Hematopoietic multipotent progenitor cell treated with erythropoietin and hydrocortisone succinate and interleukin-3 and kit ligand, for 6 days (in vitro differentiated cells): Measurements from ENCODE around the gene PIRT.

Experiments used
- DNase-seq: peaks from one replicate; pipeline ENCODE4 v3.0.0-alpha.2; 2015

The PIRT gene

DNA sequence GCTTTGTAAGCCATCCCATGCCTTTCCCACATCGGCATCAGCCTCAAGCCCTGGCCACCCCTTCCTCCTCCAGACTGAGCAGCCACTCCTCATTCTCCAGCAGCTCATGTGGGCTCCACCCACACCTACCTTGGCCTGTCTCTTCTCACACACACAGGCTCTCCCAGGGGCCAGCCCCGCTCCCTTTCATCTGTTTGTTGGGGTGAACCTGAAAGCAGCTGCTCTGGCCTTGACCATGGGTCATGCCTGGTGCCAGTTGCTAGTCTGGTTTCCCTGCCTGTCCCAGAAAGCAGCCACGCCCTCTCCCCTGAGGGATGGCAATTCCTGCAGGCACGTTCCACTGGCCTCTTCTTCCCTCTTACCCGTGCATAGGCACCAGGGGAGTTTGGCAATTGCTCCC is 22.6 kb downstream of the PIRT start:
- DNase-seq = no peak

DNA sequence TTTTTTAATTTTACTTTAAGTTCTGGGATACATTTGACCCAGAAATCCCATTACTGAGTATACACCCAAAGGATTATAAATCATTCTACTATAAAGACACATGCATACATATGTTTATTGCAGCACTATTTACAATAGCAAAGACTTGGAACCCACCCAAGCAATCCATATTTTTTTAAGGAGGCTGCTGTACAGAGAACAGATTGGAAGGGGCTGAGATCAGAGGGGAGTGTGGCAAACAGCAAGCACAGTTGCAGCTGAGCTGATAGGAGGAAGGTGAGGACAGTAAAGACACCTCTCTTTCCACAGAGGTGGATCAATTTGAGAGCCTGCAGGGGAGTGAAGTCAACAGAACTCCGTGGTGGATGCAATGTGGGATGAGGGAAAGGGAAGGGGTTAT is 23.8 kb downstream of the PIRT start:
- no peak for DNase-seq

DNA sequence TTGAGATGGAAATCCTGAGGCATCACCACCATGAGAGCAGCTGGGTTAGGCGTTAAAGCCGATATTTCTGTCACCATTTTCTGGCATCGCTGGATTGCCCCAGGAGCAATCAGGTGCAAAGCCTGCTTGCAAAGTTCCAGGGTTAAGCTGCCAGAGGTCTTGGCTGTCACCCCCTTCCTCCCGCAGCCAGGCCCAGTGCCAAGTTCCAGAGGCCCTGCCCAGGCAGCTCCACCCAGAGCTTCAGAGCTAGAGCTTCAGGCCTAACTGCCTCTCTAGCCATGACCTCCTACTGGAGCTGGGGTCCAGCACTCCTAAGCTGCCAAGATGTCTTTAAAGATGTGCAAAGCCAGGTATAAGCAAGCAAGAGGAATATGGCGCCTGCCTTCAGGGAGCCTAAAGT is 25.2 kb downstream of the PIRT start:
- peak; percentile 59 for DNase-seq

DNA sequence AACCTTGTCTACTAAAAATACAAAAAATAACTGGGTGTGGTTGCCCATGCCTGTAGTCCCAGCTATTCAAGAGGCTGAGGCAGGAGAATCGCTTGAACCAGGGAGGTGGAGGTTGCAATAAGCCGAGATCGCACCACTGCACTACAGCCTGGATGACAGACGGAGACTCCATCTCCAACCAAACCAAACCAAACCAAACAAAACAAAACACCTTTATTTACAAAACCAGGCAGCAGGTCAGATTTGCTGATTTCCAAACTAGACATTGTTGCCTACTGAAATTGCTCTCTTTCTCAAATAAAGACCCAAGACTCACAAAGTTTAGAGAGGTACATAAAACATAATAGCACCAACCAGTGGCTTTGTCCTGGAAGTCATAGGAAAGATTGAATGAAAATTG is 28.3 kb downstream of the PIRT start:
- DNase-seq = no peak

DNA sequence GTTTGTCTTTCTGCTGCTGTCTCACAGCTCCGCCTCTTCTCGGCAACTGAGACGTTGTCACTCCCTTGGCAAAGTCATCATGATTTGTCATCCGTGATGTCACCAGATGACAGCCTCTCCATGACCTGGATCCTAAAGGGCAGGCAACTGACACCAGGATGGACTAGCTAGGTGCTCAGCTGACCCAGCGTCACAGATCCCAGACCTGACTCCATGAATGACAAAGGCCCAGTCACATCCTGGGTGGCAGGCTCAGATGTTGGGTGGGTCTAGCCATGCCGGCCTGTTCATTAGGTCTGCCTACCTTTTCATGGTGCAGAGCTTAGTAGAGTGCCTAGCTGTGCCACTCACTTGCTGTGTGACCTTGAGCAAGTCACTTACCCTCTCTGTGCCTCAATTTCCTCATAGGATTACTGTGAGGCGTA is 30.2 kb downstream of the PIRT start:
- DNase-seq = no peak

DNA sequence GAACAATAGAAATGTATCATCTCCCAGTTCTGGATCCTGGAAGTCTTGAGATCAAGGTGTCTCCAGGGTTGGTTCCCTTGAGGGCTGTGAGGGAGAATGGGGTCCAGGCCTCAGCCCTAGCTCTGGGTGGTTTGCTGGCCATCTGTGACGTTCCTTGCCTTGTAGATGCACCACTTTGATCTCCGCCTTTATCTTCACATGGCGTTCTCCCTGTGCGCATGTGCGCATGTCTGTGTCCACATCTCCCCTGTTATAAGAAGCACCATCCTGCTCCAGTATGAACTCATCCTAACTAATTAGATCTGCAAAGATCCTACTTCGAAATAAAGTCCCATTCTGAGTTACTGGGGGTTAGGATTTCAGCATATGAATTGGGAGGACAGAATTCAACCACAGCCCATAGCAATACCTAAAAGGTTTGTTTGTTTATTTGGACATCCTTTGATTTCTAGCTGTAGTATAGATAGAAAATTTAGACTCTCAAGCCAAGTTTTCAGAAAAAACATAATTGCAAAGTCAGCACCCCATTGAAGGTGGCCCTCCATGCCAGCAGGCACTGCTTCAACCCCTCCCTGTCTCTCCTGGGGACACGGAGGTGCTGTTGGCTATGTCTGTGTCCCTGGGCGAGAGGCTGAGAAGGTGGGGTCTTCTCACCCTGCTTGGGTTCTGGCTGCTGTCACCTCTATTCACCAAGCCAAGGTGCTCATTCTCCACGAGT is 31.2 kb downstream of the PIRT start:
- DNase-seq = no peak

DNA sequence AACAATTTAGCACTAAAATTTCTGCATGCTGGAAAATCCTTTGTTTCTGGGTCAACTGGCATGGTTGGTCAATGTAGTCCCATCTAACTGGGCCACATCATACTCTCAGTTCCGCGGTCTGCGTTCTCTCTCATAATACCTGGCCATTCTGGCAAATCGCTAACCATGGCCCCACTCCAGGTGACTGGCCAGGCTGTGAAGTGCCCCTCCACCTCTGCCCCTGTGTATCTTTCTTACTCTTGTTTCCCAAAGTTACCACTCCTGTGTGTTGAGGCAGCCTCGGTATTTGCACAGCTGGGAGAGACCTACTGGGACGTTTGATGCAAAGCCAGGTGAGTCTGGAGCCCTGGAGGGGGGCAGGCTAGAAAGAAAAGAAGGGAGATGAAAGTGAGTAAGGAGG is 32.0 kb downstream of the PIRT start:
- DNase-seq = no peak

DNA sequence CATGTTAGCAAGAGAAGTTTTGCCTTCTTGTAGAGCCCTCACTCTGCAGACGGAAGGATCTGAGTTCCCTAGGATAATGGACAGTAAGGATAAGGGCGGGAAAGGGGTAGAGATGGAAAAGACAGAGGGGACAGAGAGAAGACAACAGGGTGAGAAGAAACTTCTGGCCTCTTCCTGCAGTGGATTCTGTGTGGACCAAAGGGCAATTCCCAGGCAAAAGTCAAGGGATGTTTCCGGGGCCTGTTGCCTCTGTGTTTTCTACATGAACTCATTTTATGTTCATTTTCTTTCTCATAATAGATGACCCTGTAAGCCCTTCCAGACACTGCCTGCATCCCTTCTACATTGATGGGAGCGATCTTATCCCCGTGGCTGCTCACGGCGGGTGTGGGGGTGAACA is 33.3 kb downstream of the PIRT start:
- no peak for DNase-seq

DNA sequence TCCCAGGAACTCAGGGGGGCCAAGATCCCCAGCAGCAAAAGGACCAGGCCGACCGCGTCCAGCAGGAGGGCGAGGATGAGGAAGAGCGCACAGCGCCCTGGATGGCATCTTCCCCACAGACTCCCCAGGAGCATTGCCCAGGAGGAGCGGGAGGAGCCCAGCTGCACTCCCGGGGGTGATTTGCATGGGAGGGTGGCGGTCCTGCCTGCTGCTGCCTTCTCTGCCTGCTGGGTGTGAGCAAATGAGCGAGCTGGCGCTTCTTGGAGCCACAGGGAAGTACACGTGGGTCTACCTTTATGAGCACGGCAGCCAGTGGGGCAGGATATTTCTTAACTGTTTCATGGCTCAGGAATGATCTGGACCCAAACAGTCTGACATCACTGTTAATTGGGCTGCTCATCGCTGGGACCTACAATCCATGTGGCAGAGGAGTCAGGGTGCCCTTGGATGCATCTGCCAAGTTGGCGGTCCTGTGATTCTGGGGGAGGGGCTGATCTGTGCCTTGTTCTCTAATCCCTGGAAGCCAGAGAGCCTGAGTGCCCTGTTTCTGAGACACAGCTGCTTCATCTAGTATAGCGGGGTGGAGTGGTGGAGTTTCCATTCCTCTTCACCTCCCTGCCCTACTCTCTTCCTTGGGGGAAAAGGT is 33.9 kb downstream of the PIRT start, which contains the start of gene TMEM238L:
Gene TMEM238L (minus strand): TSS at position 270 of the 646 bp plus-strand sequence. CDS start 136 bp downstream, at position 134.
- DNase-seq = no peak

DNA sequence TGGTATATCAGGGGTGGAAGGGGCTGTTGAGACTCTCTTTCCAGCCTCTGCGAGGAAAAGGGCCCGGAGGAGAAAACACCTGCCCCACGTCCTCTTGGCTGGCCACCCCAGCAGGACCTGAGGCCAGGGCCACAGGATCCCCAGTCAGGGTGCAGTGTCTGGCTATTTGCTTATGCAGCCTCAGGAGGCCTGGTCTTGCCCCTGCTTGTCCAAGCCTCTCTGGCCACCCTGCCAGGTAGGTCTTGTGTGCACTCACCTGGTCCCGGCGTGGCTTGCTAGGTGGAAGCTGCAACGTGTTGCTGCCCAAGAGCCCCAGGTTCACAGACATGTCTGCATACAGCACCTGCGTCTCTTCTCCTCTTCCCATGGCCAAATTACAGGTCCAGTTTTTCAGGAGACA is 34.5 kb downstream of the PIRT start:
- no peak for DNase-seq

DNA sequence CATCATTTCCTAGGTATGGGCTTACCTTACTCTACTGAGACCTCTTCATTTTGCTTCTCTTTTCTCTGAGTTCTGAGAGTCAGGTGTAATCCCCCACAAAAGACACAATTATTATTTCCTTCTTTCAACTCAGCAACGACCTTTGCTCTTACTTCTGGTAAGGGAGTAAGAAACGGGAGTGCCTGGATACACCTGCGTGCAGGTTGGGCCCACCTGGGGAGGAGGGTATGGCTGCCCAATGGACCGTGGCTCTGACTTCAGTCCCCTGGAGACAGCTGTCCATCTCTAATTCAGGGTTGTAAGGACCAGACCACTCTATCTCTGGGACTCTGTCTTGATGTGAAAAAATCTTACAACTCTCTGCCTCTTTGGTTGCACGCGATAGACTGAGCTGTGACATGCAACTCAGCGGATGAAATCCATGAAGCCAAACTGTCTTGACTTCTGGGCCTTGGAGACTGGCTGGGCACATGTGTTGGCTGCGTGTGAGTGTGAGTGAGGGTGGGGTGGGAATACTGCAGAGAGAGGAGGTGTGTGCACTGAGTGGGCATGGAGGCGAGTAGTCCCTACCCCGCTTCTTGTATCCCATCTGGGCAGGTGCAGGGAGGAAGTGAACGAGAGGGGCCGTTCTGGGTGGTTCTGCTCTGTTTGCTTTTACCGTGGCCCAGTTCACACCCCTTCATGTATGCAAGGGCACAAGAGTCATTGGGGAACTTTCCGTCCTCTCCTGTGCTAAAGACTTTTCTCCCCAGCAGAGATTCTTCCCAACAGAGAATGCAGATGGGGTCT is 35.2 kb downstream of the PIRT start:
- no peak for DNase-seq

DNA sequence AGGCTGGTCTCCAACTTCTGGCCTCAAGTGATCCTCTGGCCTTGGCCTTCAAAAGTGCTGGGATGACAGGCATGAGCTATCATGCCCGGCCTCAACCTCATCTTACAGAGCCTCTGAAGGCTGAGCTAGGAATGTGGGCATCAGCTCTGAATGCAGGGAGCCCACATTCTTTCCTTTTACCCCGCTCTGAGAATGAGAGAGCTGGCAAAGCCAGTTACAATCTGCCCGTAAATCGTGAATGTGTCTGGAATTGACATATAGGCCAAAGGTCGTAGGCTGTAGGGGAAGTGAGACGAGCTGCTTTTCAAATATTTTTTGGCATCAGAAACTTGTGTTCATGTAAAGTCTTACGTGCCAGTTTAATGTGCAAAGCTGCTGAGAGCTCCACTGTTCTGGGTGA is 38.5 kb downstream of the PIRT start:
- DNase-seq = no peak

DNA sequence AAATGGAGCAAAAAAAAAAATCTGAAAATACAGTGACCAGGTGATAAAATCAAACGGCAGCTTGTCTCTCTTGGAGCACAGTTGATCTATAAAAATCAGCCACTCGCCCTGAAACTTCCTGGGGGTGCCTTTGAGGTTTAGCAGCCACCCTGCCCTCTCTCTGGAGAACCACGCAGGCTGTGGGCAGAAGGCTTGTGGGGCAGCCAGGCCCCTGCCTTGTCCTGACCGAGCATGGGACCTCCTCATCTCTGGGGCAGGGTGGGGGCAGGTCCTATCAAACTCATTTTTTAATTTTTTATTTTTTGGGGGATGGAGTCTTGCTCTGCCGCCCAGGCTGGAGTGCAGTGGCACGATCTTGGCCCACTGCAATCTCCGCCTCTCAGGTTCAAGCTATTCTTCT is 39.0 kb downstream of the PIRT start:
- DNase-seq = peak; percentile 7

DNA sequence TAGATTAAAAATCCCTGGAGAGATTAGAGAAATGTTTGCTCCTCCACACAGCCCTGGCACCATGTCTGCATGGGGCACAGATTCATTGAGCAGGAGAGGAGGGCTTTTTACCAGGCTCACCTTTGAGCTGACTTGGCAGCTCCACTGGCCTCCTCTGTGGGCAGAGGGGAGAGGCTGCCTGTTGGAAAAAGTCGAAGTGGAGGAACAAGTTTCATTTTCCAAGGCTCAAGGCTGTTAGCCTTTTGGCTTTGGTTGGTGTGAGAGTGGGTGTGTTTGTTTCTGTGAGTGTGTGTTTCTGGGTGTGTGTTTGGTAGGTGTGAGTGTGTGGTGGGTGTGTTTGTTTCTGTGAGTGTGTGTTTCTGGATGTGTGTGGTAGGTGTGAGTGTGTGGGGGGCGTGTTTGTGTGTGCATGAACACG is 39.5 kb downstream of the PIRT start:
- DNase-seq = no peak

DNA sequence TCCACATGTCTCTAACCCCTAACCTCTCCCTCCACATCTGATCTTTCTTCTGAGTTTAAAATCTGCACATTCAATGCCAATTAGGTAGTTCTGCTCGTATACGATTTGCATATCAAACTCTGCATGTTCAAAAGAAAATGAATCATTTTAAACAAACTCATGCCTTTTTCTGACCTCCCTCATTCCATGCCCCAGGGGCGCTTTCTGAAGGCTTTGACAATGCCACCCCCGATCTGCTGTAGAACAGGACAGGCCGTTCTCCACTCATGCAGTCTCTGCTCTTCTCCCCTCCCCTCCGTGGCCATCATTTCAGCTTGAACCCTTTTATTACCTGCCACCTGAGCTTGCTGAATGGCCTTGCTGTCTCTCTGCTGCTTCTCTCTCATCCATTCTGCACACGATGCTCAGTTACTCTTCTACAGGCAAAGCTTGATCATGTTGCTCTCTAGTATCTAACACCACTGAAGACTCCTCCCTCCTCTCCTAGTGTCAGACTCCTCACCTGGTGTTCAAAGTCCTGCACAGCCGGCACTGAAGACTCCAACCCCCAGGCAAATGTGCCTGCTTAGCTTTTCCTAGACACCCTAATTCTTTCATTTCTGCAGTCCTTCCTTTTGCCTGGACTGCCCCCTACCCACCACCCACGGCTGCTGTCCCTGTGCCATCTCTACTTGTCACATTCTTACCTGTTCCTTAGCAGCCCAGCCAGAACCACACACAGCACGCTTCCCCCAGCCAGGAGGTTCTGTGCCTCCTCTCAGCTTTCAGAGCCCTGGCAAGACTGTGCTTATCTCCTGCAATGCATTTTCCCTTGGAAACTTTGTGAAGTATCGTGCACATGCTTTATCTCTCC is 40.2 kb downstream of the PIRT start:
- no peak for DNase-seq

DNA sequence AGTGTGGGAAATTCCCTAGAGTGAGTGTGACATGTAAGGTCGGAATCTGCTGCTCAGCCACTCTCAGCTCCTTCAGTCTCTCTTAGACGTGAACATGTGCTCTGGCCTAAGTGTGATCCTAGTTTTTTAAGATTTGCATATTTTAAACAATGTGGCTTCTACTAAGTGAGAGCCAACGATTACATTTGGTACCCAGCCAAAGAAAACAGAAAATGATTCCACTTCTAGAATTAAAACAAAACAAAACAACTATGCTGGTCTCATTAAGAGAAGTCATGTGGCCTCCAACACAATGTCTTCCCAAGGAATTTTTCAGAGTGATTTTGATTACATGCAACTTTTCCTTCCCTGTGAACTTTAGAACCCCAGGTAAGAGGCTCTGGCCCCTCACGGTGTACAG is 44.1 kb downstream of the PIRT start:
- no peak for DNase-seq

DNA sequence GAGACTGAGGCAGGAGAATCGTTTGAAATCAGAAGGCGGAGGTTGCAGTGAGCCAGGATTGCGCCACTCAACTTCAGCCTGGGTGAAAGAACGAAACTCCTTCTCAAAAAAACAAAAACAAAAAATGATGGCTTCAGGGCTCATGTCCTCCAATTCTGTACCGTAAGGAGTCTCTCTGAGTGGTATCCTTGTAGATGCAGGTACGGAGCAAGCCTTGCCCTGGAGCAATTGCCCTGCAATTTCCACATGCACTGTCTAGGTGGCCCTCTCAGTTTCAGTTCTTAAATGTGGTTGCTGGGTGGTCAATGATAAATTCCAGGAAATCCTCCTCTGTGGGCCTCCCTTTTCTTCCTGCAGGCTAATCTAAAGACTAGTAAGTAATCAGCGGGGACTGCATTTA is 44.6 kb downstream of the PIRT start:
- no peak for DNase-seq

DNA sequence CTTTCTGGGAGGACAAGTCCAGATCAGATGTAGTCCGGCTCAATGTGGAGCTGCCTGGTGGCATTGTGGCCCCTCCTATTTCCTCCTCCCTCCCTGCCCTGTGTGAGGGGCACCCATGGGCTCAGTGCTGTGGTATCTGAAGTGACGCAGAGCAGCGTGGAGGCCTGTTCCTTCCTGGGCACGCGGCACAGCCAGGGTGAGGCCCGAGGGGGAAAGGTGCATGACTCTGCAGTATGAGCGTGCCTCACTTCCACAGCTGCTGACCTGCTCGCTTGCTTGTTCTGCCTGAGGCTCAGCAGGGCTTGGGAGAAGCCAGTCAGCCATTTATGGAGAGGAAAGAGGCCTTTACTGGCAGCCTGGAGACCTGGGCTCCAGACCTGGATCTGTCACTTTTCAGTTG is 45.7 kb downstream of the PIRT start:
- peak; percentile 22 for DNase-seq

DNA sequence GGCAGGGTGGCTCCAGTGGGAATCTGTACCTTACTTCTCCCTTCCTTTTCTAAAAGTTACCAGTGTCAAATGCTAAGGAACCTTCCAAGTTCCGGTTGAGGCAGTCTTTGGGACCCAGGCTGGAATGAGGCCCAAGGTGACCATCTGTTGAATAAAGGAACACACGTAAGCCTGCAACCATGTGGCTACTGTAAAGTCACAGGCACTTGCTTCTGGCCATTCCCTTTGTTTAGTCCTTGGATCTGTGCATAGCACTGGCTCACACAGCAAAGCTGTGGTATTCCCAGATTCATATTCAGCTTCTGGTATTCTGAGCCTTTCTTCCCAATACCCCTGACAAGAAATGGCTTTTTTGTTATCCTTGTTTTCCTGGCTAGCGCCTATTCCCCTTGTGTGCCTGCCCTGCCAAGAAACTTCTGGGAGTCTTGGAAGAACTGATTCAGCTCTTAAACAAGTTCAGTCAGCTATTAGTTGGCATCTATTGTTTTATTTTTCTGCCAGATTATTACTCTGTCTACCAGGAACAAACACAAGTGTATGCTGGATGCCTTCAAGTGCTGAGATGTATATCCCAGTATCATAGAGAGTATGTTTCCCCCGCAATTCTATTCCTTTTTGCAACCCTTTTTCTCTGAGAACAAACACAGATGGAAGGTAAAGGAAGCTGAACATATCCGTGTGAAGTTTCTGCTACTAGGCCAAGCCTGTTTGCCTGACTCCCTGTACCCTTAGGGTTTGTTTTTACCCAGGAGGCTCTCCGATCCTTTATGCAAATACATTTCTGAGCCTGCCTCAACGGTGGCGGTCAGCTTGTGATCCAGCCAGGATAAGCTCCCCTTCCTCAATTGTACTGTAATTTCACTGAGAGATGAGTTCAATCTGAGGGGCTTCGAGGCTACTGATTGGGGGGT is 47.1 kb downstream of the PIRT start:
- no peak for DNase-seq

DNA sequence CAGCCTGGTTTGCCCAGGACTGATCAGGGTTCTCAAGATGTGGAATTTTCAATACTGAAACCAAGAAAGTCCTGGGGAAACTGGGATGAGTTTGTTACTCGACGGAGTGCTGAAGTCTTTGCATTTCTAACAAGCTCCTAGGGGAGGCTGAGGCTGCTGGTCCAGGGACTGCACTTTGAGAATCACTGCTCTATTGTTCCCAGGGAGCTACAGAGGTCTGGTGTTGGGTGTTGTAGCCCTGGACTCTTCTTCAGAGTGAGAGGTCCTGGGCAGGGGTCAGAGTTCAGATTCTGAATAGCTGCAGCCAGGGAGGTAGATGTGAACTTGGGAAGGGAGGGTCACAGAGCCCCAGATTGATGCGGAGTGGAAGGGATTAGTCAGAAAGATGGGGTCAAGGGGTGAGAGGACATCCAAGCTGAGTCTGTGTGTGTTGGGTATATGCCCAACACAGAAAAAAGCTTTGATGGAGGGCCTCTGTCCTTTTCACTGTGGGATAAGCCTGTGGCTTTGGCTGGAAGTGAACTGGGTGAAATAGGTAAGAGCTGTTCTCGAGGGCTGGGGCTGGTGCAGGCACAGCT is 48.1 kb downstream of the PIRT start:
- no peak for DNase-seq

DNA sequence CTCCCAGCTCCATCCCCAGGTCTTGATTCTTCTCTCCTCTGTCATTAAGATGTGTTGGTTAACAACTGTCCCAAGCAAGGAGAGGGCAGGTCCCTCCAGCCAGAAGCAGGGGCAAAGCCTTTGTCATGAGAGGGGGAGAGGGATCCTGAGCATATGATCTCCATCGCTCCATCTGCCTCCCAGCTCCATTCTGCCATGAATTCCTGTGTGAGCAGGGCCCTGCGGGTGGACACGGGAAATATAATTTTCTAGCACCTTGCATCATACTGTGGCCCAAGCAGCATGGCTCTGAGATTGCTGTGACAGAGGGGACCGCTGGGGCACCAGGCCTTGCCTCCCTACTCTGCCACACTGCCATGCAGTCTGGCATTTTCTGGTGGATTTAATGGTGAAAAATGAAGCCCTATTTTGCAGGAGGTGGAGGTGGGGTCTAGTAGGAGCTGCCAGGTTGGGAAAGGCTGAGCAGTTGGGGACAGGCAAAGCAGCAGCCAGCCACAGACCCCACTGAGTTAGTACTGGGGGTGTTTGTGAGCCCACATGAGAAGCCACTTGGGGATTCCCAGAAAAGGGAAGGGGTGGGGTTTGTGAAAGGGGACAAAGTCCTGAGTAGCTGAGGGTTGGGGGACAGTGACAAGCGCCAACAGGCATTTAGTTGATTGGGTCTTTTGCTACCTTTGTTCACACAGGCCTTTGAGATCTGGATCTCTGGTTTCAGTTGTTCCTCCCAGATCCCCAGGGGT is 50.4 kb downstream of the PIRT start:
- no peak for DNase-seq
